Spleen (tissue), 11 donors: ENCODE measurements around the gene LBX2. TPM values are rescaled to one million over a fixed set of nuclear protein-coding genes. Genes with fewer than 3 reads are reported as not detected.

ENCODE experiments used
- DNase-seq: peaks from one replicate; pipeline ENCODE4 v3.0.0-alpha.2; 2020
- H3K27ac ChIP-seq, 8 donors: fragments of 200-600 bp; sonication (generic) in 7 of 8; 1 replicate in 4 of 8; 2 replicates in 4 of 8; pipeline versions ENCODE4 v1.5.0 to v1.8.0; 2016 to 2021; ENCODE audit warnings: inconsistent platforms in 4 of 8, mild to moderate bottlenecking in 4 of 8, moderate library complexity in 1 of 8
- H3K27me3 ChIP-seq, 7 donors: fragments of 200-600 bp; sonication (generic) in 6 of 7; replicated peaks in 1 of 7; 1 replicate in 4 of 7; 2 replicates in 3 of 7; pipeline versions ENCODE4 v1.5.0 to v1.8.0; 2016 to 2021; ENCODE audit warnings: inconsistent platforms in 3 of 7, mild to moderate bottlenecking in 1 of 7
- H3K36me3 ChIP-seq, 6 donors: fragments of 200-600 bp; sonication (generic) in 5 of 6; 1 replicate in 4 of 6; 2 replicates in 2 of 6; pipeline versions ENCODE4 v1.5.0 to v1.8.0; 2016 to 2021; ENCODE audit warnings: inconsistent platforms in 2 of 6
- H3K4me1 ChIP-seq, 6 donors: fragments of 200-600 bp; sonication (generic) in 5 of 6; 1 replicate in 3 of 6; 2 replicates in 3 of 6; pipeline versions ENCODE4 v1.5.0 to v1.8.0; 2016 to 2021; ENCODE audit warnings: inconsistent platforms in 3 of 6
- H3K4me3 ChIP-seq, 8 donors: fragments of 200-600 bp; sonication (generic) in 7 of 8; 1 replicate in 4 of 8; 2 replicates in 4 of 8; pipeline versions ENCODE4 v1.5.0 to v1.8.0; 2016 to 2021; ENCODE audit warnings: inconsistent platforms in 4 of 8, mild to moderate bottlenecking in 4 of 8, moderate library complexity in 2 of 8
- H3K9me3 ChIP-seq, 8 donors: fragments of 200-600 bp; sonication (generic) in 7 of 8; 1 replicate in 4 of 8; 2 replicates in 4 of 8; pipeline versions ENCODE4 v1.5.0 to v1.8.0; 2016 to 2021; ENCODE audit warnings: inconsistent platforms in 4 of 8
- CTCF ChIP-seq, 11 experiments: fragments of 200-600 bp in 7 of 11; fragments of 450-650 bp in 4 of 11; sonication (generic) in 4 of 11; IDR thresholded peaks in 8 of 11; conservative IDR thresholded peaks in 3 of 11; 1 replicate in 7 of 11; 2 replicates in 4 of 11; pipeline versions ENCODE4 v1.4.0 to v1.8.0; 2016 to 2021; ENCODE audit warnings: antibody characterized with exemption in 11 of 11, inconsistent platforms in 4 of 11, mild to moderate bottlenecking in 1 of 11
- POLR2A ChIP-seq, 3 donors: fragments of 450-650 bp; IDR thresholded peaks; one replicate each; pipeline ENCODE4 v1.5.1; 2017; ENCODE audit warnings: antibody characterized with exemption in 3 of 3, mild to moderate bottlenecking in 1 of 3
- POLR2AphosphoS5 ChIP-seq, 3 donors: sonication (generic); formaldehyde crosslinking; IDR thresholded peaks; one replicate each; pipeline ENCODE4 v1.5.1; 2017; ENCODE audit warnings: antibody characterized with exemption in 3 of 3
- WGBS, 5 donors: extraction: QIAGEN DNeasy Blood & Tissue Kit in 3 of 5; methylation state at CpG; one replicate each; pipeline versions ENCODE4 v1.1.5 to v1.1.7; 2013 to 2018; 5-methylcytosine and 5-hydroxymethylcytosine counted together
- intact Hi-C: fragments of 100-400 bp; cut with DNase I; formaldehyde crosslinking; loops from one replicate; pipeline ENCODE4 v1.15.0; 2023; ENCODE audit warnings: low total_unique reads
- polyA plus RNA-seq, 3 donors: library from polyadenylated mRNA; stranded (reverse); fragments of 200-250 nt; gene quantifications; one replicate each; pipeline ENCODE4 v1.2.1, GENCODE V29; 2013
- total RNA-seq, 7 donors: library from RNA; depleted of rRNA in 3 of 7; stranded (reverse); fragments of >200 nt in 3 of 7; fragmentation: NEBNext Ultra II Directional in 4 of 7; extraction: Animal tissue kit (Norgen Biotek cat#: 25700) in 4 of 7; gene quantifications; one replicate each; pipeline versions ENCODE4 v1.1.0 to v1.2.1, GENCODE V29; 2016 to 2021
- donor health status: healthy with polysubstance abuse.
- donor health status: DM: no; HTN: no; CAD: no; lungs with moderate emphysema.
- donor health status: DM: no; HTN: no; CAD: no.
- donor health status: Bipolar disorder and iron deficiency.
- donor health status: healthy.
- donor health status: DM: no; HTN: no; CAD: no.
- donor health status: DM: yes; HTN: yes; CAD: no.

Gene LBX2
- total and polyA plus RNA-seq, 10 donors = 0.50 to 2.7 (median 0.91) TPM

GRCh38 chr2:74507926-74508520 lies 8.6 kb upstream of the LBX2 start:
- Histone ChIP-seq H3K4me3 (peak overlapping the region; percentile 60 to 90 (median 62)), H3K4me1 (peaks cover 19 to 51% (median 47%) of the 10 kb centered on the region in 6 donors), H3K27ac (peak overlapping the region; percentile 97 to 100 (median 99)), H3K9me3 (no peaks in the 10 kb centered on the region), H3K27me3 (peaks cover 2 to 46% (median 25%) of the 10 kb centered on the region in 7 donors), H3K36me3 (peaks cover 0 to 23% (median 16%) of the 10 kb centered on the region in 6 donors)
- DNase-seq = peak; percentile 88
- WGBS, 5 donors = 14 to 17% (median 15%) methylated on average over 29 to 38 of the region's 38 CpGs
- intact Hi-C loops = no loop called here
- no peak for TF ChIP-seq CTCF (IDR thresholded peaks at IDR 0.05 in 8 of 11, conservative IDR thresholded peaks at IDR 0.05 in 3 of 11)
- no peak for TF ChIP-seq POLR2AphosphoS5 (IDR thresholded peaks at IDR 0.05)
- TF ChIP-seq POLR2A (IDR thresholded peaks at IDR 0.05) = no peak

- WGBS, 5 donors = 0 to 2% (median 1%) methylated on average over 51 to 56 of the region's 56 CpGs
Observed at GRCh38 chr2:74507145-74507925, 7.9 kb upstream of the LBX2 start, which contains the start of gene PCGF1. Gene PCGF1 (minus strand): TSS chr2:74507695. CDS start chr2:74507668, 27 bp downstream.

GRCh38 chr2:74505448-74506246 lies 6.2 kb upstream of the LBX2 start:
- DNase-seq = peak; percentile 68
- WGBS, 5 donors = 95 to 97% (median 96%) methylated on average over 14 of the region's 14 CpGs
- H3K4me1 ChIP-seq = peaks cover 19 to 65% (median 61%) of the 10 kb centered on the region in 6 donors
- H3K27ac ChIP-seq = no peak overlapping the region
- intact Hi-C loops = no loop called here
- H3K4me3 ChIP-seq = peak overlapping the region in 3 of 8 donors; percentile 2 to 90 (median 61)
- no peaks in the 10 kb centered on the region for H3K9me3 ChIP-seq
- no peak for TF ChIP-seq POLR2AphosphoS5 (IDR thresholded peaks at IDR 0.05)
- TF ChIP-seq CTCF (IDR thresholded peaks at IDR 0.05 in 8 of 11, conservative IDR thresholded peaks at IDR 0.05 in 3 of 11) = no peak
- peaks cover 0 to 23% (median 16%) of the 10 kb centered on the region in 6 donors for H3K36me3 ChIP-seq
- H3K27me3 ChIP-seq = peaks cover 0 to 46% (median 17%) of the 10 kb centered on the region in 7 donors

More at GRCh38 chr2:74507145-74507925, 7.9 kb upstream of the LBX2 start, which contains the start of gene PCGF1:
- peaks cover 19 to 57% (median 54%) of the 10 kb centered on the region in 6 donors for H3K4me1 ChIP-seq
- H3K4me3 ChIP-seq = peak within 1 kb of the TSS; percentile 60 to 90 (median 62)
- TF ChIP-seq POLR2A (IDR thresholded peaks at IDR 0.05) (no peak), CTCF (IDR thresholded peaks at IDR 0.05 in 8 of 11, conservative IDR thresholded peaks at IDR 0.05 in 3 of 11) (peak; percentile 36 to 78 (median 64)), POLR2AphosphoS5 (IDR thresholded peaks at IDR 0.05) (peak; percentile 90 to 93 (median 92))
- peak within 1 kb of the TSS; percentile 97 to 100 (median 99) for H3K27ac ChIP-seq
- peaks cover 0 to 23% (median 16%) of the 10 kb centered on the region in 6 donors for H3K36me3 ChIP-seq
- H3K27me3 ChIP-seq = peaks cover 0 to 46% (median 21%) of the 10 kb centered on the region in 7 donors
- peak; percentile 98 for DNase-seq
- intact Hi-C loops = no loop called here
- H3K9me3 ChIP-seq = no peaks in the 10 kb centered on the region
